NT2/D1 (cell line): ENCODE results near the gene NKX2-4.

Experiments
- SUZ12 ChIP-seq: IDR thresholded peaks from 2 replicates; pipeline ENCODE4 v1.6.1; 2011; ENCODE audit not compliant: insufficient read length, insufficient read depth; ENCODE audit errors: extremely low read depth
- YY1 ChIP-seq: IDR thresholded peaks from 2 replicates; pipeline ENCODE4 v1.6.1; 2011; ENCODE audit not compliant: insufficient read length, insufficient read depth
- ZNF274 ChIP-seq: IDR thresholded peaks from 2 replicates; pipeline ENCODE4 v1.6.1; 2011; ENCODE audit warnings: mild to moderate bottlenecking, low read depth, low read length

DNA sequence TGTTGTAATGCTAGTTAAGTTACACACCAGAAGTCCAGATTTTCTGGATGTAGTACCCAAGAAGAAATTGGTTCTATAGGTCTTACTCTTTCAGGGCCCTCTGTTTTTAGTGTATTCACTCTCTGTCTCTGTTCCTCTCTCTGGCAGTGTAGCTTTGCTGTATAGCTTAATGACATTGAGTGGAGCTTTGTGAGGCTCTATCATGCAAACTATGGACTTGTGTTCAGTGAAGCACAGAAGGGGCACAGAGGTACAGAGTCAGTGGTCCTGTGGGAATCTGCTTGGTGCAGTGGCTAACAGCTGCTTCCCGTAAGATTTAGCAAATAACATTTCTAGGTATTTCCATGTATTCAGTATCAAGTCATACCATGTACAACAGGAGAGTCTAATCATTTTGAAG, 26.1 kb downstream of the NKX2-4 start:
- TF ChIP-seq YY1 (no peak), ZNF274 (no peak), SUZ12 (no peak)
